H9 (cell line): ENCODE results near the gene GPR137B. TPM values are rescaled to one million over a fixed set of nuclear protein-coding genes. Genes with fewer than 3 reads are reported as not detected.

Experiments used
- DNase-seq: peaks from one replicate; pipeline ENCODE4 v3.0.0-alpha.2; 2017
- H2AFZ ChIP-seq: one replicate; pipeline ENCODE4 v1.6.1; 2013; ENCODE audit warnings: mild to moderate bottlenecking, low read length, control low read depth, moderate library complexity
- H2AK5ac ChIP-seq: 2 replicates; pipeline ENCODE4 v1.6.1; 2013; ENCODE audit warnings: low read length, control low read depth, mixed read lengths; ENCODE audit not compliant: insufficient read length
- H2BK120ac ChIP-seq: one replicate; pipeline ENCODE4 v1.6.1; 2013; ENCODE audit warnings: low read depth, mild to moderate bottlenecking, low read length, control low read depth, inconsistent platforms; ENCODE audit not compliant: poor library complexity, severe bottlenecking
- H2BK12ac ChIP-seq: 2 replicates; pipeline ENCODE4 v1.6.1; 2013; ENCODE audit warnings: low read length, control low read depth, mixed read lengths, low read depth; ENCODE audit not compliant: insufficient read length
- H2BK15ac ChIP-seq: 2 replicates; pipeline ENCODE4 v1.6.1; 2013; ENCODE audit warnings: low read depth, low read length, control low read depth
- H2BK20ac ChIP-seq: one replicate; pipeline ENCODE4 v1.6.1; 2013; ENCODE audit warnings: low read depth, mild to moderate bottlenecking, low read length, control low read depth, inconsistent platforms; ENCODE audit not compliant: poor library complexity, severe bottlenecking
- H2BK5ac ChIP-seq: 2 replicates; pipeline ENCODE4 v1.6.1; 2013; ENCODE audit warnings: low read length, control low read depth, mixed read lengths; ENCODE audit not compliant: insufficient read length
- H3K14ac ChIP-seq: 2 replicates; pipeline ENCODE4 v1.6.1; 2013; ENCODE audit warnings: low read length, control low read depth; ENCODE audit not compliant: insufficient read depth
- H3K18ac ChIP-seq: 2 replicates; pipeline ENCODE4 v1.6.1; 2013; ENCODE audit warnings: low read depth, mild to moderate bottlenecking, mixed read lengths, low read length, control low read depth; ENCODE audit not compliant: insufficient read length
- H3K23ac ChIP-seq: 2 replicates; pipeline ENCODE4 v1.6.1; 2013; ENCODE audit warnings: low read length, control low read depth, mixed read lengths, low read depth; ENCODE audit not compliant: insufficient read length
- H3K23me2 ChIP-seq: 2 replicates; pipeline ENCODE4 v1.6.1; 2013; ENCODE audit warnings: low read depth, mild to moderate bottlenecking, mixed read lengths, low read length, control low read depth; ENCODE audit not compliant: insufficient read length, poor library complexity, severe bottlenecking
- H3K27ac ChIP-seq: 2 replicates; pipeline ENCODE4 v1.5.1; 2013; ENCODE audit warnings: low read length, control low read depth, mixed read lengths, low read depth; ENCODE audit not compliant: insufficient read length
- H3K27me3 ChIP-seq: 2 replicates; pipeline ENCODE4 v1.6.1; 2013; ENCODE audit warnings: low read length, control low read depth, inconsistent platforms; ENCODE audit not compliant: insufficient read depth
- H3K4ac ChIP-seq: 2 replicates; pipeline ENCODE4 v1.6.1; 2013; ENCODE audit warnings: low read depth, mild to moderate bottlenecking, control low read depth, inconsistent platforms, low read length, moderate library complexity
- H3K4me1 ChIP-seq: 2 replicates; pipeline ENCODE4 v1.6.1; 2013; ENCODE audit warnings: low read length, control low read depth, inconsistent platforms; ENCODE audit not compliant: insufficient read depth
- H3K4me2 ChIP-seq: 2 replicates; pipeline ENCODE4 v1.6.1; 2013; ENCODE audit warnings: low read length, control low read depth, mixed read lengths; ENCODE audit not compliant: insufficient read length, insufficient read depth
- H3K56ac ChIP-seq: 2 replicates; pipeline ENCODE4 v1.6.1; 2013; ENCODE audit warnings: low read depth, mild to moderate bottlenecking, mixed read lengths, low read length, control low read depth; ENCODE audit not compliant: insufficient read length
- H3K79me1 ChIP-seq: 2 replicates; pipeline ENCODE4 v1.6.1; 2013; ENCODE audit warnings: low read depth, mild to moderate bottlenecking, moderate library complexity, low read length, control low read depth, inconsistent platforms; ENCODE audit not compliant: insufficient read depth, poor library complexity, severe bottlenecking
- H3K79me2 ChIP-seq: 2 replicates; pipeline ENCODE4 v1.6.1; 2013; ENCODE audit warnings: low read length, control low read depth, inconsistent platforms; ENCODE audit not compliant: insufficient read depth
- H3K9ac ChIP-seq: 2 replicates; pipeline ENCODE4 v1.6.1; 2013; ENCODE audit warnings: low read length, control low read depth, mixed read lengths; ENCODE audit not compliant: insufficient read length; ENCODE audit errors: extremely low read depth
- H3K9me3 ChIP-seq: one replicate; pipeline ENCODE4 v1.6.1; 2013; ENCODE audit warnings: low read depth, low read length, inconsistent platforms; ENCODE audit not compliant: control insufficient read depth
- H3T11ph ChIP-seq: one replicate; pipeline ENCODE4 v1.6.1; 2013; ENCODE audit warnings: mild to moderate bottlenecking, low read length, control low read depth, inconsistent platforms
- H4K20me1 ChIP-seq: one replicate; pipeline ENCODE4 v1.6.1; 2013; ENCODE audit not compliant: control insufficient read depth, insufficient read length, insufficient read depth
- H4K5ac ChIP-seq: 2 replicates; pipeline ENCODE4 v1.6.1; 2013; ENCODE audit warnings: low read depth, mild to moderate bottlenecking, mixed read lengths, low read length, control low read depth; ENCODE audit not compliant: insufficient read length
- H4K8ac ChIP-seq: replicated peaks from 2 replicates; pipeline ENCODE4 v1.6.1; 2013; ENCODE audit warnings: low read length, control low read depth, mixed read lengths, low read depth; ENCODE audit not compliant: insufficient read length
- H4K91ac ChIP-seq: 2 replicates; pipeline ENCODE4 v1.6.1; 2013; ENCODE audit warnings: low read depth, mild to moderate bottlenecking, moderate library complexity, mixed read lengths, low read length, control low read depth; ENCODE audit not compliant: insufficient read length
- H3K27ac Mint-ChIP-seq, 3 experiments: 2 replicates in 2 of 3; 3 replicates in 1 of 3; pipeline ENCODE4 v1.8.0; 2020 to 2021; ENCODE audit warnings: mixed read lengths in 3 of 3, mild to moderate bottlenecking in 1 of 3, moderate library complexity in 1 of 3
- H3K27me3 Mint-ChIP-seq: 2 replicates; pipeline ENCODE4 v1.8.0; 2021; ENCODE audit warnings: low read depth, mild to moderate bottlenecking, moderate library complexity, mixed read lengths
- H3K36me3 Mint-ChIP-seq, 3 experiments: 2 replicates in 2 of 3; 3 replicates in 1 of 3; pipeline ENCODE4 v1.8.0; 2020 to 2021; ENCODE audit warnings: low read depth in 3 of 3, mixed read lengths in 3 of 3; ENCODE audit not compliant: insufficient read depth in 1 of 3
- H3K4me1 Mint-ChIP-seq, 2 experiments: 2 replicates each; pipeline ENCODE4 v1.8.0; 2020; ENCODE audit warnings: mixed read lengths in 2 of 2
- H3K4me3 Mint-ChIP-seq, 2 experiments: 2 replicates in 1 of 2; 3 replicates in 1 of 2; pipeline ENCODE4 v1.8.0; 2020 to 2021; ENCODE audit warnings: mild to moderate bottlenecking in 2 of 2, mixed read lengths in 2 of 2, moderate library complexity in 1 of 2
- H3K9me3 Mint-ChIP-seq, 2 experiments: 2 replicates in 1 of 2; 3 replicates in 1 of 2; pipeline ENCODE4 v1.8.0; 2020; ENCODE audit warnings: mild to moderate bottlenecking in 2 of 2, mixed read lengths in 2 of 2, moderate library complexity in 1 of 2
- WGBS: extraction: QIAGEN DNeasy Blood & Tissue Kit; methylation state at CpG from one replicate; pipeline ENCODE4 v1.1.7; 2013; ENCODE audit warnings: missing lambda C conversion rate, low lambda C conversion rate, mixed read lengths; ENCODE audit not compliant: insufficient read length; ENCODE audit errors: extremely low coverage; 5-methylcytosine and 5-hydroxymethylcytosine counted together
- total RNA-seq: library from RNA; stranded (reverse); gene quantifications from 2 replicates; pipeline ENCODE4 v1.2.1, GENCODE V29; 2021
- TF ChIP-seq, protein P1 (sequence below): fragments of 200-600 bp; sonication (generic); conservative IDR thresholded peaks from 3 replicates; pipeline ENCODE4 v1.8.0; 2021; ENCODE audit warnings: antibody characterized with exemption, mild to moderate bottlenecking

Gene GPR137B
- total RNA-seq, 1 experiment from 2014 or later: 5.9 TPM

DNA sequence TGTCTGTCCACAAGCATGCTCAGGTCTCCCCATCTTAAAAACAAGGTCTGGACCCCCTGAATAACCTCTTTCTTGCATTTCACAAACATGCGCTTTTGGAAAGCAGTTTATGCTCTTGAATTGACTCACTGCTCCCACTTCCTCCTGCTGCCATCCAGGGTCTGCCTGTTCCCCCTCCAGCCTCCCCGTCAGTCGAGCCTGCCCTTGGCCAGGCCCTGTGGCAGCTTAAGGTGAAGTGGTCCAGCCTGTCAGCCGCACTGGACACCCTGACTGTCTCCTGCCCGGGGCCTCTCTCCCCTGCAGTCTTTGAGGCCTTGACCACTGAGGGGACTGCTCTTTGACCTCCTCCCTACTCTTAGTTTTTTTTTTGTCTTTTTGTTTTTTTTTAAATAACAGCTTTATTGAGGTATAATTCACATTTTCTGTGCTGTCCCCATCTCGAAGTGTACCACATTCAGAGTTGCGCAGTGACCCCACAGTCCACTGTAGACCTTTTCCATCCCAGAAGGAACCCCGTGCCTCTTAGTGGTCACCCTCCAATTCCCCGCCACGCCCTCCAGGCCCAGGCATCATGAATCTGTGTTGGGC, 18.3 kb downstream of the GPR137B start:
- Histone ChIP-seq H3K4ac (no peak overlapping the region), H3K79me1 (no peaks in the 10 kb centered on the region), H3K18ac (no peak overlapping the region), H2BK12ac (no peak overlapping the region), H2BK20ac (no peak overlapping the region), H3T11ph (no peak overlapping the region), H3K23me2 (no peaks in the 10 kb centered on the region), H4K91ac (no peak overlapping the region), H2BK120ac (no peak overlapping the region), H2AK5ac (no peak overlapping the region), H3K27ac (no peak overlapping the region), H4K20me1 (no peaks in the 10 kb centered on the region), H2AFZ (no peak overlapping the region), H3K4me2 (no peak overlapping the region), H3K9ac (no peak overlapping the region), H3K14ac (no peak overlapping the region), H3K4me1 (no peaks in the 10 kb centered on the region; the same call in 1 of the 2 replicates), H3K9me3 (no peaks in the 10 kb centered on the region), H3K23ac (no peak overlapping the region), H3K56ac (no peak overlapping the region), H3K27me3 (no peaks in the 10 kb centered on the region), H3K79me2 (no peaks in the 10 kb centered on the region), H4K5ac (no peak overlapping the region), H2BK5ac (no peak overlapping the region), H2BK15ac (no peak overlapping the region), H4K8ac (no peak overlapping the region)
- Mint-ChIP-seq H3K27ac (no peak overlapping the region), H3K36me3 (peaks cover 26 to 41% (median 33%) of the 10 kb centered on the region in 3 experiments), H3K9me3 (peaks cover 25 to 28% of the 10 kb centered on the region in 2 experiments), H3K27me3 (peaks cover 3% of the 10 kb centered on the region), H3K4me3 (no peak overlapping the region), H3K4me1 (peaks cover 2 to 7% of the 10 kb centered on the region in 2 experiments)
- no CpG with 5 or more reads among the region's 10 CpGs for WGBS
- TF ChIP-seq, protein P1, sequence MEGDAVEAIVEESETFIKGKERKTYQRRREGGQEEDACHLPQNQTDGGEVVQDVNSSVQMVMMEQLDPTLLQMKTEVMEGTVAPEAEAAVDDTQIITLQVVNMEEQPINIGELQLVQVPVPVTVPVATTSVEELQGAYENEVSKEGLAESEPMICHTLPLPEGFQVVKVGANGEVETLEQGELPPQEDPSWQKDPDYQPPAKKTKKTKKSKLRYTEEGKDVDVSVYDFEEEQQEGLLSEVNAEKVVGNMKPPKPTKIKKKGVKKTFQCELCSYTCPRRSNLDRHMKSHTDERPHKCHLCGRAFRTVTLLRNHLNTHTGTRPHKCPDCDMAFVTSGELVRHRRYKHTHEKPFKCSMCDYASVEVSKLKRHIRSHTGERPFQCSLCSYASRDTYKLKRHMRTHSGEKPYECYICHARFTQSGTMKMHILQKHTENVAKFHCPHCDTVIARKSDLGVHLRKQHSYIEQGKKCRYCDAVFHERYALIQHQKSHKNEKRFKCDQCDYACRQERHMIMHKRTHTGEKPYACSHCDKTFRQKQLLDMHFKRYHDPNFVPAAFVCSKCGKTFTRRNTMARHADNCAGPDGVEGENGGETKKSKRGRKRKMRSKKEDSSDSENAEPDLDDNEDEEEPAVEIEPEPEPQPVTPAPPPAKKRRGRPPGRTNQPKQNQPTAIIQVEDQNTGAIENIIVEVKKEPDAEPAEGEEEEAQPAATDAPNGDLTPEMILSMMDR: no peak
- DNase-seq: no peak
